Forelimb muscle (tissue), 1 donor: ENCODE measurements around the gene FAM209A. TPM values are rescaled to one million over a fixed set of nuclear protein-coding genes. Genes with fewer than 3 reads are reported as not detected.
"Not testable (repeated sequence)": the region's sequence is repeated elsewhere in the genome, so short reads cannot be mapped to it uniquely, and the experiment has no call there.

Source experiments
- DNase-seq: peaks from one replicate; pipeline ENCODE4 v3.0.0-alpha.2; 2013; ENCODE audit warnings: low read depth
- polyA plus RNA-seq: library from polyadenylated mRNA; unstranded; fragments of 120-200 nt; gene quantifications from one replicate; pipeline ENCODE4 v1.2.1, GENCODE V29; 2013; ENCODE audit not compliant: insufficient read length

The FAM209A gene
- polyA plus RNA-seq, 1 donor: not detected

GRCh38 chr20:56540415-56540814 is 15.9 kb downstream of the FAM209A start:
- no peak for DNase-seq

- DNase-seq: peak; percentile 6
These were observed 18.0 kb downstream of the FAM209A start for GRCh38 chr20:56542489-56543030.

GRCh38 chr20:56551571-56551970 is 27.0 kb downstream of the FAM209A start:
- DNase-seq: no peak

- no peak for DNase-seq
These were observed 28.5 kb downstream of the FAM209A start for GRCh38 chr20:56552911-56553629.

GRCh38 chr20:56554869-56555268 is 30.3 kb downstream of the FAM209A start:
- DNase-seq: peak; percentile 14

- no peak for DNase-seq
These were observed 34.4 kb downstream of the FAM209A start for GRCh38 chr20:56558968-56559367.

- not testable (repeated sequence) for DNase-seq
These were observed 40.0 kb downstream of the FAM209A start for GRCh38 chr20:56564526-56564925.

- DNase-seq: no peak
These were observed 41.0 kb downstream of the FAM209A start for GRCh38 chr20:56565511-56565910.

GRCh38 chr20:56566621-56567020 is 42.1 kb downstream of the FAM209A start:
- no peak for DNase-seq

- no peak for DNase-seq
These were observed 46.3 kb downstream of the FAM209A start for GRCh38 chr20:56570832-56571231.

GRCh38 chr20:56572172-56572571 is 47.6 kb downstream of the FAM209A start:
- DNase-seq: no peak

GRCh38 chr20:56573986-56574385 is 49.4 kb downstream of the FAM209A start:
- DNase-seq: no peak

GRCh38 chr20:56574531-56575142 is 50.1 kb downstream of the FAM209A start:
- DNase-seq: no peak

- DNase-seq: no peak
These were observed 50.6 kb downstream of the FAM209A start for GRCh38 chr20:56575157-56575556.

Other genes starting within 250 kb of the FAM209A start
- 36.4 TPM for gene FAM210B, start 165.8 kb upstream of the FAM209A start, polyA plus RNA-seq
- gene AURKA, start 132.5 kb upstream of the FAM209A start, polyA plus RNA-seq: 7.0 TPM
- gene CSTF1, start 132.1 kb upstream of the FAM209A start, polyA plus RNA-seq: 26.2 TPM
- 7.0 TPM for gene CASS4, start 112.5 kb upstream of the FAM209A start, polyA plus RNA-seq
- gene RTF2, start 56.1 kb upstream of the FAM209A start, polyA plus RNA-seq: 101 TPM
- gene FAM209B, start 8.5 kb downstream of the FAM209A start, polyA plus RNA-seq: 0.27 TPM
- not detected for gene TFAP2C, start 104.6 kb downstream of the FAM209A start, polyA plus RNA-seq